Skeletal muscle satellite cell (primary cell): Measurements from ENCODE around the gene SMS.

ENCODE experiments used
- H3K27me3 ChIP-seq: 2 replicates; pipeline ENCODE4 v1.7.0; 2013; ENCODE audit warnings: low read length; ENCODE audit not compliant: control insufficient read depth, insufficient read depth
- H3K36me3 ChIP-seq: 2 replicates; pipeline ENCODE4 v1.7.0; 2013; ENCODE audit warnings: mild to moderate bottlenecking, control low read depth, low read length; ENCODE audit not compliant: insufficient read depth
- H3K4me1 ChIP-seq: 2 replicates; pipeline ENCODE4 v1.7.0; 2013; ENCODE audit warnings: low read length; ENCODE audit not compliant: control insufficient read depth, insufficient read depth
- H3K4me2 ChIP-seq: 2 replicates; pipeline ENCODE4 v1.7.0; 2013; ENCODE audit warnings: mild to moderate bottlenecking, low read length
- H3K4me3 ChIP-seq: 2 replicates; pipeline ENCODE4 v1.7.0; 2013; ENCODE audit warnings: low read length
- H3K9ac ChIP-seq: 2 replicates; pipeline ENCODE4 v1.7.0; 2013; ENCODE audit warnings: mild to moderate bottlenecking, low read depth, low read length, moderate library complexity
- H3K9me3 ChIP-seq: replicated peaks from 2 replicates; pipeline ENCODE4 v1.7.0; 2013; ENCODE audit warnings: mild to moderate bottlenecking, control low read depth, low read length

SMS gene

GRCh38 chrX:21985332-21985777 is 44.8 kb downstream of the SMS start:
- H3K36me3 ChIP-seq: peaks cover 32% of the 10 kb centered on the region
- H3K9me3 ChIP-seq: no peaks in the 10 kb centered on the region
- H3K4me1 ChIP-seq: no peaks in the 10 kb centered on the region
- no peaks in the 10 kb centered on the region for H3K27me3 ChIP-seq
- no peak overlapping the region for H3K4me3 ChIP-seq
- H3K4me2 ChIP-seq: no peak overlapping the region
- no peak overlapping the region for H3K9ac ChIP-seq

- H3K4me2 ChIP-seq: no peak overlapping the region
These were observed 46.1 kb downstream of the SMS start for GRCh38 chrX:21986596-21986995.

GRCh38 chrX:21989384-21989783 is 48.9 kb downstream of the SMS start:
- no peak overlapping the region for H3K4me3 ChIP-seq
- H3K4me1 ChIP-seq: no peaks in the 10 kb centered on the region
- H3K9me3 ChIP-seq: no peaks in the 10 kb centered on the region
- H3K9ac ChIP-seq: no peak overlapping the region
- H3K27me3 ChIP-seq: no peaks in the 10 kb centered on the region
- H3K4me2 ChIP-seq: no peak overlapping the region
- H3K36me3 ChIP-seq: peaks cover 50% of the 10 kb centered on the region

More at GRCh38 chrX:21986596-21986995, 46.1 kb downstream of the SMS start:
- H3K9ac ChIP-seq: no peak overlapping the region
- no peaks in the 10 kb centered on the region for H3K9me3 ChIP-seq
- H3K4me3 ChIP-seq: no peak overlapping the region
- H3K36me3 ChIP-seq: peaks cover 37% of the 10 kb centered on the region
- no peaks in the 10 kb centered on the region for H3K4me1 ChIP-seq
- H3K27me3 ChIP-seq: no peaks in the 10 kb centered on the region

GRCh38 chrX:21990832-21991231 is 50.3 kb downstream of the SMS start:
- Histone ChIP-seq H3K9me3 (no peaks in the 10 kb centered on the region), H3K4me2 (no peak overlapping the region), H3K4me1 (peaks cover 6% of the 10 kb centered on the region), H3K4me3 (no peak overlapping the region), H3K36me3 (peaks cover 46% of the 10 kb centered on the region), H3K9ac (no peak overlapping the region), H3K27me3 (no peaks in the 10 kb centered on the region)

- Histone ChIP-seq H3K27me3 (no peaks in the 10 kb centered on the region), H3K9me3 (no peaks in the 10 kb centered on the region), H3K36me3 (peaks cover 43% of the 10 kb centered on the region), H3K4me2 (no peak overlapping the region), H3K4me1 (peaks cover 13% of the 10 kb centered on the region), H3K4me3 (no peak overlapping the region), H3K9ac (no peak overlapping the region)
These were observed 51.0 kb downstream of the SMS start for GRCh38 chrX:21991504-21991903.

GRCh38 chrX:21993265-21993664 is 52.8 kb downstream of the SMS start:
- Histone ChIP-seq H3K4me2 (no peak overlapping the region), H3K36me3 (peaks cover 30% of the 10 kb centered on the region), H3K4me1 (peaks cover 16% of the 10 kb centered on the region), H3K9me3 (no peaks in the 10 kb centered on the region), H3K27me3 (no peaks in the 10 kb centered on the region), H3K4me3 (no peak overlapping the region), H3K9ac (no peak overlapping the region)

- no peak overlapping the region for H3K4me2 ChIP-seq
- H3K4me1 ChIP-seq: peaks cover 16% of the 10 kb centered on the region
- no peak overlapping the region for H3K9ac ChIP-seq
These were observed 56.5 kb downstream of the SMS start for GRCh38 chrX:21996872-21997455.

GRCh38 chrX:21998037-21998436 is 57.5 kb downstream of the SMS start:
- H3K4me3 ChIP-seq: no peak overlapping the region
- no peaks in the 10 kb centered on the region for H3K27me3 ChIP-seq
- peaks cover 16% of the 10 kb centered on the region for H3K4me1 ChIP-seq
- no peaks in the 10 kb centered on the region for H3K9me3 ChIP-seq
- peaks cover 1% of the 10 kb centered on the region for H3K36me3 ChIP-seq
- H3K9ac ChIP-seq: no peak overlapping the region
- no peak overlapping the region for H3K4me2 ChIP-seq

More at GRCh38 chrX:21996872-21997455, 56.5 kb downstream of the SMS start:
- H3K9me3 ChIP-seq: no peaks in the 10 kb centered on the region
- peaks cover 11% of the 10 kb centered on the region for H3K36me3 ChIP-seq
- H3K27me3 ChIP-seq: no peaks in the 10 kb centered on the region
- no peak overlapping the region for H3K4me3 ChIP-seq

GRCh38 chrX:22004866-22005265 is 64.4 kb downstream of the SMS start:
- H3K9ac ChIP-seq: no peak overlapping the region
- H3K4me2 ChIP-seq: no peak overlapping the region
- H3K4me3 ChIP-seq: no peak overlapping the region
- H3K36me3 ChIP-seq: peaks cover 5% of the 10 kb centered on the region
- no peaks in the 10 kb centered on the region for H3K9me3 ChIP-seq
- no peaks in the 10 kb centered on the region for H3K27me3 ChIP-seq
- H3K4me1 ChIP-seq: no peaks in the 10 kb centered on the region

- Histone ChIP-seq H3K4me3 (no peak overlapping the region), H3K36me3 (no peaks in the 10 kb centered on the region), H3K9me3 (no peaks in the 10 kb centered on the region), H3K27me3 (no peaks in the 10 kb centered on the region), H3K4me1 (no peaks in the 10 kb centered on the region), H3K9ac (no peak overlapping the region), H3K4me2 (no peak overlapping the region)
These were observed 71.5 kb downstream of the SMS start for GRCh38 chrX:22012051-22012450.

- H3K9me3 ChIP-seq: no peaks in the 10 kb centered on the region
- H3K36me3 ChIP-seq: no peaks in the 10 kb centered on the region
- H3K4me2 ChIP-seq: no peak overlapping the region
- no peak overlapping the region for H3K4me3 ChIP-seq
- H3K9ac ChIP-seq: no peak overlapping the region
- H3K27me3 ChIP-seq: no peaks in the 10 kb centered on the region
- no peaks in the 10 kb centered on the region for H3K4me1 ChIP-seq
These were observed 72.4 kb downstream of the SMS start for GRCh38 chrX:22012931-22013330.

GRCh38 chrX:22015139-22015750 is 74.7 kb downstream of the SMS start:
- Histone ChIP-seq H3K4me3 (no peak overlapping the region), H3K9ac (no peak overlapping the region), H3K4me2 (no peak overlapping the region), H3K4me1 (no peaks in the 10 kb centered on the region), H3K9me3 (no peaks in the 10 kb centered on the region), H3K36me3 (no peaks in the 10 kb centered on the region), H3K27me3 (no peaks in the 10 kb centered on the region)
